ENCODE data around the gene DTHD1.

The DTHD1 gene

GRCh38 chr4:36313703-36314102 is 32.3 kb downstream of the DTHD1 start:
- no peak for DNase-seq (ENCODE audit: low read depth in 2 of 2)

- DNase-seq (ENCODE audit: low read depth in 2 of 2), result peak in 1 of 2 experiments; percentile 1
These were observed 35.2 kb downstream of the DTHD1 start for GRCh38 chr4:36316607-36317006.

- no peak for DNase-seq (ENCODE audit: low read depth in 2 of 2)
These were observed 36.3 kb downstream of the DTHD1 start for GRCh38 chr4:36317721-36318120.

GRCh38 chr4:36320117-36320896 is 38.9 kb downstream of the DTHD1 start:
- DNase-seq (ENCODE audit: low read depth in 2 of 2), result no peak

GRCh38 chr4:36321176-36321575 is 39.8 kb downstream of the DTHD1 start:
- DNase-seq (ENCODE audit: low read depth in 2 of 2), result no peak

GRCh38 chr4:36322921-36323354 is 41.5 kb downstream of the DTHD1 start:
- DNase-seq (ENCODE audit: low read depth in 2 of 2), result no peak

GRCh38 chr4:36323816-36324419 is 42.5 kb downstream of the DTHD1 start:
- no peak for DNase-seq (ENCODE audit: low read depth in 2 of 2)

GRCh38 chr4:36324808-36325207 is 43.4 kb downstream of the DTHD1 start:
- no peak for DNase-seq (ENCODE audit: low read depth in 2 of 2)

GRCh38 chr4:36325499-36325898 is 44.1 kb downstream of the DTHD1 start:
- DNase-seq (ENCODE audit: low read depth in 2 of 2), result no peak

- no peak for DNase-seq (ENCODE audit: low read depth in 2 of 2)
These were observed 44.5 kb downstream of the DTHD1 start for GRCh38 chr4:36325926-36326325.

GRCh38 chr4:36326476-36327029 is 45.1 kb downstream of the DTHD1 start:
- DNase-seq (ENCODE audit: low read depth in 2 of 2), result no peak

GRCh38 chr4:36327400-36327799 is 46.0 kb downstream of the DTHD1 start:
- DNase-seq (ENCODE audit: low read depth in 2 of 2), result no peak

- DNase-seq (ENCODE audit: low read depth in 2 of 2), result no peak
These were observed 46.7 kb downstream of the DTHD1 start for GRCh38 chr4:36328130-36328529.

GRCh38 chr4:36329228-36329627 is 47.8 kb downstream of the DTHD1 start:
- no peak for DNase-seq (ENCODE audit: low read depth in 2 of 2)

GRCh38 chr4:36330796-36331195 is 49.4 kb downstream of the DTHD1 start:
- DNase-seq (ENCODE audit: low read depth in 2 of 2), result no peak

GRCh38 chr4:36332023-36332781 is 50.8 kb downstream of the DTHD1 start:
- no peak for DNase-seq (ENCODE audit: low read depth in 2 of 2)

- no peak for DNase-seq (ENCODE audit: low read depth in 2 of 2)
These were observed 51.3 kb downstream of the DTHD1 start for GRCh38 chr4:36332782-36333131.

- no peak for DNase-seq (ENCODE audit: low read depth in 2 of 2)
These were observed 52.0 kb downstream of the DTHD1 start for GRCh38 chr4:36333303-36333877.

- no peak for DNase-seq (ENCODE audit: low read depth in 2 of 2)
These were observed 56.3 kb downstream of the DTHD1 start for GRCh38 chr4:36337665-36338185.

GRCh38 chr4:36338973-36339372 is 57.6 kb downstream of the DTHD1 start:
- no peak for DNase-seq (ENCODE audit: low read depth in 2 of 2)

- DNase-seq (ENCODE audit: low read depth in 2 of 2), result no peak
These were observed 60.5 kb downstream of the DTHD1 start for GRCh38 chr4:36341936-36342335.
